LNCaP clone FGC (cell line): ENCODE data around the gene TRIM10.
A peak's percentile ranks its signal among the peaks of the same experiment; 100 is the strongest.

Source experiments
- DNase-seq: peaks from one replicate; pipeline ENCODE4 v3.0.0-alpha.2; 2011; ENCODE audit warnings: low read depth
- H3K4me3 ChIP-seq: 2 replicates; pipeline ENCODE4 v1.5.1; 2011; ENCODE audit warnings: mild to moderate bottlenecking, low read depth, low read length, control low read depth
- CTCF ChIP-seq: IDR thresholded peaks from 2 replicates; pipeline ENCODE4 v1.5.1; 2012; ENCODE audit warnings: mild to moderate bottlenecking; ENCODE audit not compliant: control insufficient read depth, insufficient read depth; ENCODE audit errors: extremely low read depth

The TRIM10 gene

GRCh38 chr6:30111266-30111856, 49.6 kb downstream of the TRIM10 start:
- no peak for DNase-seq
- no peak overlapping the region for H3K4me3 ChIP-seq
- TF ChIP-seq CTCF = no peak

- H3K4me3 ChIP-seq = no peak overlapping the region
- DNase-seq = no peak
- no peak for TF ChIP-seq CTCF
Measured at GRCh38 chr6:30104661-30105060, 56.4 kb downstream of the TRIM10 start.

- H3K4me3 ChIP-seq = no peak overlapping the region
- no peak for DNase-seq
- TF ChIP-seq CTCF = no peak
Measured at GRCh38 chr6:30103872-30104179, 57.2 kb downstream of the TRIM10 start.

- TF ChIP-seq CTCF = peak; percentile 85
- peak; percentile 71 for DNase-seq
- H3K4me3 ChIP-seq = peak overlapping the region; percentile 38
Measured at GRCh38 chr6:30102970-30103871, 57.8 kb downstream of the TRIM10 start.

- H3K4me3 ChIP-seq = peak overlapping the region; percentile 49
- DNase-seq = no peak
- no peak for TF ChIP-seq CTCF
Measured at GRCh38 chr6:30102414-30102969, 58.5 kb downstream of the TRIM10 start.
